GM12801 (cell line): ENCODE measurements around the gene PTPN3.

Source experiments
- TF ChIP-seq, protein P1 (sequence below): IDR thresholded peaks from one replicate; pipeline ENCODE4 v1.5.1; 2011; ENCODE audit warnings: control low read depth; ENCODE audit not compliant: insufficient read length; ENCODE audit errors: extremely low read depth

PTPN3 gene

DNA sequence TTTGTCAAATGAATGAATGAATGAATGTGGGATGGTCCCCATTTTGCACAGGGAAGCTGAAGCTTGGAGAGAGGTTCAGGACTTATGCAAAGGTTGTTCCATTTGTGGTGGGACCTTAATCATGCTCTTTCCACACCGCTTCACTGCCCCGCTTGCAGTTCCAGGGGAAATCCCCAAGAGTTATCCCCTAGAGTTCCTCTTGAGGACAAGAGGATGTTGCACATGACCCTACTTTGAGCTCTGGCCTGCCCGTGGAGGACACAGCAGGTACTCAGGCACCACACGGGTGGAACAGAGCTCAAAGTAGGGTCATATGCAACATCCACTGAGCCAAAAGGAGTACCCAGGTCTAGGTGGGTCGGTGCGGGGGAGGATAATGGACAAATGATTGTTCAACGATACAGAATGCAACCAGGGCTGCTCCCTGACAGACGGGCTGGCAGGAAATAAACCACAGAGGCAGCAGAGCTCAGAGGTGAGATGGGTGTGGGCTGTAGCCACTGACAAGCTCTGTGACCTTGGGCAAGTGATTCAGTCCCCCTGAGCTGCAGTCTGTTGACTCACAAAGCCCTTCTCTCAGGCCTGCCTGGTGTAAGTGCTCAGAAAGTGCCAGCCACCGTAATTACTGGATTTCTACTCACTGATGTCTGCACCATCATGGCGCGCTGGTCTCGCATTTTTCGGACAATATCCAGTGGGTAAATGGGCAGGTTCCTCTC lies 116.9 kb downstream of the PTPN3 start:
- TF ChIP-seq, protein P1, sequence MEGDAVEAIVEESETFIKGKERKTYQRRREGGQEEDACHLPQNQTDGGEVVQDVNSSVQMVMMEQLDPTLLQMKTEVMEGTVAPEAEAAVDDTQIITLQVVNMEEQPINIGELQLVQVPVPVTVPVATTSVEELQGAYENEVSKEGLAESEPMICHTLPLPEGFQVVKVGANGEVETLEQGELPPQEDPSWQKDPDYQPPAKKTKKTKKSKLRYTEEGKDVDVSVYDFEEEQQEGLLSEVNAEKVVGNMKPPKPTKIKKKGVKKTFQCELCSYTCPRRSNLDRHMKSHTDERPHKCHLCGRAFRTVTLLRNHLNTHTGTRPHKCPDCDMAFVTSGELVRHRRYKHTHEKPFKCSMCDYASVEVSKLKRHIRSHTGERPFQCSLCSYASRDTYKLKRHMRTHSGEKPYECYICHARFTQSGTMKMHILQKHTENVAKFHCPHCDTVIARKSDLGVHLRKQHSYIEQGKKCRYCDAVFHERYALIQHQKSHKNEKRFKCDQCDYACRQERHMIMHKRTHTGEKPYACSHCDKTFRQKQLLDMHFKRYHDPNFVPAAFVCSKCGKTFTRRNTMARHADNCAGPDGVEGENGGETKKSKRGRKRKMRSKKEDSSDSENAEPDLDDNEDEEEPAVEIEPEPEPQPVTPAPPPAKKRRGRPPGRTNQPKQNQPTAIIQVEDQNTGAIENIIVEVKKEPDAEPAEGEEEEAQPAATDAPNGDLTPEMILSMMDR: no peak

DNA sequence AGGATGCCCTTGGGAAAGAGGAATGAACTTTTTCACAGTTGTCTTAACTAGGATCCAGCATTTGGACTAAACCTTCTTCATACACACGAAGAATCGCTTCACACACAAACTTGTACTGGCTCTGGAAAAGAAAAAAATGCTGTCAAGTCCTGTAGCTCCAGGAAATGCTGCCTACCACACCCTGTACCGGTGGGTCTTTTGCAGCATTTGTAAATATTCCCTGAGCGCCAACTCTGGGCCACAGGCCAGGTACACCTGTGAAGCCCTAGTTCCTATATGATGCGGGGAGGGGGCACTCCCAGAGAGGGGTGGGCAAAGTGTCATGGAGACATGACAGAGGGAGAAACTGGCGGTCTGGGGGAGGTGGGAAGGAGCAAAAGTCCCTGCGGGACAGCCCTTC lies 118.6 kb downstream of the PTPN3 start:
- TF ChIP-seq, protein P1: no peak

DNA sequence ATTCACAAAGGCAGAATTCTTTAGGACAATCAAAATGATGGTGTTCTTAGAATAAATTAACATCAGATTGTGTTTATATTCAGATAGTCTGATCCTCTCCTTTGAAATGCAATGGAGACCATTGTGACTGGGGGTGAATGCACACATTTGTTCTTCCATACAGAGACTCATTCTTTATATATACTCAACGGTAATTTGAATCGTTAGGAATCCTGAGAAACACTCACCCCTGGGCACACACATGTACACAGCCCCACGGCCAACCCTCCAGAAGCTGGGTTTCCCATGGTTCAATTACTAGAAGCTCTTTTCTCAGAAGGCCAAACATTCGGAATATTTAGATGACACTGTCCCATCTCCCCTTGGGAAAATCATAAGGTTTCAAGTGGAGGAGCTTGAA lies 119.8 kb downstream of the PTPN3 start:
- TF ChIP-seq, protein P1: no peak

DNA sequence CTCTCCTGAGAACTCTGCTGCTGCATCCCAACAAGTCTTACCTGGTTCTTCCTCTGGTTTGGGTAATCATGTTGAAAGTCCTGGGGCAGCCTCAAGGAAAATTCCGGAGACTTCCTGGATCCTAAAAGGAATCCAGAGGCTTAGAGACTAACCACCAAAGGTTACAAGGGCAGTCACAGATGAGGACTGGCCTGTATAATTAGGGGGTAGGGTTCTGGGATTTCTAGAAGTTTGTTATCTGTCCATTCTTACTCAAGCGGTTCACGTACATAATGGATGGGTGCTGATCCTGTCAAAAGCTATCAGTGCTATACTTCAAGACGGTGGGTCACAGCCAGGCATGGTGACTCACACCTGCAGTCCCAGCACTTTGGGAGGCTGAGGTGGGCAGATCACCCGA lies 125.9 kb downstream of the PTPN3 start:
- TF ChIP-seq, protein P1: no peak

DNA sequence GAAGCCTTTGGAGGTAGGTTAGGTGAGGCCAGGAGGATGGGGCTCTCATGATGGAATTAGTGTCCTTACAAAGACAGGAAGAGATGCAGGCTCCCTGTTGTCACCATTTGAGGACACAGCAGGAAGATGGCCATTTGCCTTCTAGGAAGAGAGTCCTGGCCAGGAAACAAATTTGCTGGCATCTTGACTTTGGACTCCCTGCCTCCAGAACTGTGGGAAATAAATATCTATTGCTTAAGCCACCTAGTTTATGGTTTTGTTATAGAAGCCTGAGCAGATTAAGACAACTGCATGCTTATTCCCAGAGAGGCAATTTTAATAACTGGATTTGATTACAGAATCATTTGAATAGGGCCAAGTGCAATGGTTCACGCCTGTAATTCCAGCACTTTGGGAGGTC lies 126.7 kb downstream of the PTPN3 start:
- TF ChIP-seq, protein P1: no peak

DNA sequence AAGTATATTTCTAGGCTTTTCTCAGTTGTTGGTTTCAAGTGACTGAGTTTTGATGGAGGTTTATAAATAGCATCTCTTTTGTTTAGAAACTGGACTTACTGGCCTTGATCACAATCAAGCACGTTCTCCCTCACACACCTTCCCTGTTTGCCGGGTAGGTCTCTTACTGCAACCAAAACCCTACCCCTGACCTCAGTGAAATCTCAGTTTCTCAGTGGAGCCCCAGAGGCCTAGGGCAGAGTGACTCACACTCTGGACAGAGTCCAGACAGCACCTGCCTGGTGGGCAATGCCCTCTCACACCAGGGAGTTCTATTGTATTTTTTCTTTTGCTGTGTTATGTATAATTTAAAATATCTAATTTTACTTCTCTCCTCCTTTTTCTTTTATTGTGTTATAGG lies 128.8 kb downstream of the PTPN3 start:
- TF ChIP-seq, protein P1: no peak

DNA sequence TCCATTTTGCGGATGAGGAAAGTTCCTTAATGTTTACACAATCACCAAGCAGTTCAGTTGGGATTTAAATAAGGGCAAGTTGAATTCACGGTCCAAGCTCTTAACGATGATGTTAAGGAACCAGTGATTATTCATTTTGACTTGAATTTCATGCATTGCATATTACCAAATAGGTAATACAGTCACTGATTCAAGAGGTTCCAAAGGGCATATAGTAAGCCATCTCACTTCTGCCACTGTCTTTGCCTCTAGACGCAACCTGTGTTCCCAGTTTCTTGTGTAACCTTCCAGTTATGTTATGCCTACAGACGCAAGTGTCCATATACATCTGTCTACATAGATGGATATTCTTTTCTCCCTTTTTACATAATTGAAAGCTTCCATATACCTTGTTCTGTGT lies 137.3 kb downstream of the PTPN3 start:
- TF ChIP-seq, protein P1: no peak
